ENCODE measurements around the gene ANXA4. TPM values are rescaled to one million over a fixed set of nuclear protein-coding genes. Genes with fewer than 3 reads are reported as not detected.

ANXA4 gene
- total RNA-seq, 1 donor from 2014 or later: 122 TPM

GRCh38 chr2:69724540-69725159, 17.3 kb upstream of the ANXA4 start:
- no peaks in the 10 kb centered on the region for H3K36me3 Mint-ChIP-seq (ENCODE audit: low read depth, unreplicated experiment)
- no peak for TF ChIP-seq EZH2 (IDR thresholded peaks at IDR 0.05; ENCODE audit: insufficient read depth, low read length)
- TF ChIP-seq CTCF (IDR thresholded peaks at IDR 0.05; ENCODE audit: insufficient read depth, low read depth, low read length): peak; percentile 92
- H3K27ac Mint-ChIP-seq (ENCODE audit: unreplicated experiment): no peak overlapping the region
- H3K27me3 Mint-ChIP-seq (ENCODE audit: low read depth, unreplicated experiment): no peaks in the 10 kb centered on the region
- Histone ChIP-seq H3K4me3 (ENCODE audit: insufficient read depth, low read depth, low read length) (peak overlapping the region; percentile 47), H3K27ac (ENCODE audit: low read depth, low read length) (no peak overlapping the region), H3K79me2 (ENCODE audit: insufficient read depth, low read length) (no peaks in the 10 kb centered on the region), H2AFZ (ENCODE audit: low read depth, low read length) (peak overlapping the region; percentile 80), H4K20me1 (ENCODE audit: insufficient read depth, low read length) (no peaks in the 10 kb centered on the region), H3K9ac (ENCODE audit: low read length) (peak overlapping the region; percentile 39), H3K36me3 (ENCODE audit: insufficient read depth, low read length) (no peaks in the 10 kb centered on the region), H3K27me3 (ENCODE audit: insufficient read depth, low read length) (no peaks in the 10 kb centered on the region), H3K4me2 (ENCODE audit: low read length) (peak overlapping the region; percentile 90), H3K4me1 (ENCODE audit: insufficient read depth, low read length) (no peaks in the 10 kb centered on the region), H3K9me3 (ENCODE audit: insufficient read depth, low read depth, low read length) (no peaks in the 10 kb centered on the region)
- DNase-seq (ENCODE audit: low read depth) (peak; percentile 30), FAIRE-seq (peak; percentile 76)
- no peaks in the 10 kb centered on the region for H3K9me3 Mint-ChIP-seq (ENCODE audit: unreplicated experiment)
- peak overlapping the region; percentile 67 for H3K4me3 Mint-ChIP-seq (ENCODE audit: unreplicated experiment)
- no peaks in the 10 kb centered on the region for H3K4me1 Mint-ChIP-seq (ENCODE audit: low read depth, unreplicated experiment)

- DNase-seq (ENCODE audit: low read depth) (no peak), FAIRE-seq (no peak)
These were observed 16.1 kb upstream of the ANXA4 start for GRCh38 chr2:69725706-69726360.

More at GRCh38 chr2:69725706-69726360, 16.1 kb upstream of the ANXA4 start:
- Histone ChIP-seq H3K9me3 (ENCODE audit: insufficient read depth, low read depth, low read length) (no peaks in the 10 kb centered on the region), H3K36me3 (ENCODE audit: insufficient read depth, low read length) (no peaks in the 10 kb centered on the region), H3K4me3 (ENCODE audit: insufficient read depth, low read depth, low read length) (no peak overlapping the region), H3K27me3 (ENCODE audit: insufficient read depth, low read length) (no peaks in the 10 kb centered on the region), H3K9ac (ENCODE audit: low read length) (no peak overlapping the region), H4K20me1 (ENCODE audit: insufficient read depth, low read length) (no peaks in the 10 kb centered on the region), H3K4me2 (ENCODE audit: low read length) (no peak overlapping the region), H2AFZ (ENCODE audit: low read depth, low read length) (no peak overlapping the region), H3K27ac (ENCODE audit: low read depth, low read length) (no peak overlapping the region), H3K4me1 (ENCODE audit: insufficient read depth, low read length) (no peaks in the 10 kb centered on the region), H3K79me2 (ENCODE audit: insufficient read depth, low read length) (no peaks in the 10 kb centered on the region)
- Mint-ChIP-seq H3K27me3 (ENCODE audit: low read depth, unreplicated experiment) (no peaks in the 10 kb centered on the region), H3K27ac (ENCODE audit: unreplicated experiment) (no peak overlapping the region), H3K9me3 (ENCODE audit: unreplicated experiment) (no peaks in the 10 kb centered on the region), H3K4me3 (ENCODE audit: unreplicated experiment) (no peak overlapping the region), H3K4me1 (ENCODE audit: low read depth, unreplicated experiment) (no peaks in the 10 kb centered on the region), H3K36me3 (ENCODE audit: low read depth, unreplicated experiment) (no peaks in the 10 kb centered on the region)
- TF ChIP-seq CTCF (IDR thresholded peaks at IDR 0.05; ENCODE audit: insufficient read depth, low read depth, low read length) (no peak), EZH2 (IDR thresholded peaks at IDR 0.05; ENCODE audit: insufficient read depth, low read length) (no peak)

Data from astrocyte (in vitro differentiated cells and primary cell).